Lower leg skin (tissue), 3 donors: ENCODE measurements around the gene RELT.

Source experiments
- POLR2A ChIP-seq, 2 donors: fragments of 450-650 bp; IDR thresholded peaks; one replicate each; pipeline ENCODE4 v1.6.1; 2016 to 2017; ENCODE audit warnings: antibody characterized with exemption in 2 of 2, mild to moderate bottlenecking in 1 of 2, moderate library complexity in 1 of 2
- TF ChIP-seq, protein P1 (sequence below), 3 donors: fragments of 450-650 bp; IDR thresholded peaks; one replicate each; pipeline ENCODE4 v1.5.1; 2016; ENCODE audit warnings: antibody characterized with exemption in 3 of 3, mild to moderate bottlenecking in 3 of 3, moderate library complexity in 2 of 3

DNA sequence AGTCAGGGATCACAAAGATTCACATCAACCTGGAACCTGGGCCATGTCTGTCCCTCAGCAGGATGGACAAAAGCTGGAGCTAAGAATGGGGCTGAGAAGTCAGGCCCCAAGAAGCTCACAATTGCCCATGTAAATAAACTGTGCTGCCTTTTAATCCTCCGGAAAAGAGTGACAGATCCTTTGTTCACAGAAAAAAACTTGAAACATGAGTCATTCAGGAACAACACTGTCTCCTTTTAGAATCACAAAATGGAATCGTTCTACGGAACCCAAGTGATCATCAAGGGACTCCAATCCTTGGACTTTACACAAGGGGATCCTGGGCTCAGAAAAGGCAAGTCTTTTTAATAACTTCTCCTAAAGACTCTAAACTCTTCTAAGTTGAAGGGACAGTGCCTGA, 36.1 kb downstream of the RELT start:
- TF ChIP-seq, protein P1, sequence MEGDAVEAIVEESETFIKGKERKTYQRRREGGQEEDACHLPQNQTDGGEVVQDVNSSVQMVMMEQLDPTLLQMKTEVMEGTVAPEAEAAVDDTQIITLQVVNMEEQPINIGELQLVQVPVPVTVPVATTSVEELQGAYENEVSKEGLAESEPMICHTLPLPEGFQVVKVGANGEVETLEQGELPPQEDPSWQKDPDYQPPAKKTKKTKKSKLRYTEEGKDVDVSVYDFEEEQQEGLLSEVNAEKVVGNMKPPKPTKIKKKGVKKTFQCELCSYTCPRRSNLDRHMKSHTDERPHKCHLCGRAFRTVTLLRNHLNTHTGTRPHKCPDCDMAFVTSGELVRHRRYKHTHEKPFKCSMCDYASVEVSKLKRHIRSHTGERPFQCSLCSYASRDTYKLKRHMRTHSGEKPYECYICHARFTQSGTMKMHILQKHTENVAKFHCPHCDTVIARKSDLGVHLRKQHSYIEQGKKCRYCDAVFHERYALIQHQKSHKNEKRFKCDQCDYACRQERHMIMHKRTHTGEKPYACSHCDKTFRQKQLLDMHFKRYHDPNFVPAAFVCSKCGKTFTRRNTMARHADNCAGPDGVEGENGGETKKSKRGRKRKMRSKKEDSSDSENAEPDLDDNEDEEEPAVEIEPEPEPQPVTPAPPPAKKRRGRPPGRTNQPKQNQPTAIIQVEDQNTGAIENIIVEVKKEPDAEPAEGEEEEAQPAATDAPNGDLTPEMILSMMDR (IDR thresholded peaks at IDR 0.05), result no peak
- TF ChIP-seq POLR2A (IDR thresholded peaks at IDR 0.05), result no peak
